Measurements from ENCODE around the gene SAFB.

GRCh38 chr19:5608291-5608690 lies 14.6 kb upstream of the SAFB start:
- TF ChIP-seq NPAS2 (CRISPR knock-in tag; IDR thresholded peaks at IDR 0.05; ENCODE audit: borderline replicate concordance), result no peak
- no peak for TF ChIP-seq ZNF121 (CRISPR knock-in tag; IDR thresholded peaks at IDR 0.05)
- TF ChIP-seq CTCF (CRISPR knock-in tag; IDR thresholded peaks at IDR 0.05), result no peak
- no peak for TF ChIP-seq ELF1 (CRISPR knock-in tag; IDR thresholded peaks at IDR 0.05)
- no peak for TF ChIP-seq NFKB2 (CRISPR knock-in tag; IDR thresholded peaks at IDR 0.05; ENCODE audit: borderline replicate concordance)
- no peak for TF ChIP-seq GTF2F1 (IDR thresholded peaks at IDR 0.05; ENCODE audit: low read length)
- no peak for TF ChIP-seq HDAC6 (IDR thresholded peaks at IDR 0.05; ENCODE audit: low read depth, low read length)
- no peak for TF ChIP-seq ZNF644 (CRISPR knock-in tag; IDR thresholded peaks at IDR 0.05; ENCODE audit: low read depth)
- TF ChIP-seq TCF7 (IDR thresholded peaks at IDR 0.05; ENCODE audit: low read depth), result no peak
- TF ChIP-seq ZBTB26 (CRISPR knock-in tag; IDR thresholded peaks at IDR 0.05; ENCODE audit: borderline replicate concordance), result no peak
- TF ChIP-seq POLR2A (IDR thresholded peaks at IDR 0.05; ENCODE audit: insufficient read depth in 1 of 2, low read depth in 2 of 2, low read length in 2 of 2), result no peak
- TF ChIP-seq ZNF274 (CRISPR knock-in tag; IDR thresholded peaks at IDR 0.05), result no peak
